Activated CD8-positive, alpha-beta T cell treated with anti-CD3 and anti-CD28 coated beads for 36 hours (primary cell): ENCODE results near the gene COPS3. TPM values are rescaled to one million over a fixed set of nuclear protein-coding genes. Genes with fewer than 3 reads are reported as not detected.

Experiments
- ATAC-seq: fragments of 200-7000 bp; cut with Tn5 transposase; one replicate; pipeline ENCODE4 v1.10.0; 2021; ENCODE audit warnings: mild to moderate bottlenecking, moderate library complexity
- CTCF ChIA-PET: fragments of 350-600 bp; sonication (Branson Sonifier 250); formaldehyde crosslinking; loops from one replicate; lab custom pipeline; 2021; ENCODE audit warnings: antibody characterized with exemption; lab: Charles Lee
- POLR2A ChIA-PET: fragments of 350-600 bp; sonication (Branson Sonifier 250); formaldehyde crosslinking; loops from one replicate; lab custom pipeline; 2021; ENCODE audit warnings: antibody characterized with exemption; lab: Charles Lee
- DNase-seq: peaks from one replicate; pipeline ENCODE4 v3.0.0-alpha.2; 2020
- H3K27ac Mint-ChIP-seq: one replicate; pipeline ENCODE4 v1.8.0; 2021; ENCODE audit warnings: mild to moderate bottlenecking, mixed read lengths
- H3K27me3 Mint-ChIP-seq: one replicate; pipeline ENCODE4 v1.8.0; 2021; ENCODE audit warnings: mixed read lengths
- H3K36me3 Mint-ChIP-seq: one replicate; pipeline ENCODE4 v1.8.0; 2021; ENCODE audit warnings: low read depth, mixed read lengths
- H3K4me1 Mint-ChIP-seq: one replicate; pipeline ENCODE4 v1.8.0; 2021; ENCODE audit warnings: low read depth, mixed read lengths
- H3K4me3 Mint-ChIP-seq: one replicate; pipeline ENCODE4 v1.8.0; 2021; ENCODE audit warnings: mild to moderate bottlenecking, moderate library complexity, mixed read lengths
- H3K9me3 Mint-ChIP-seq: one replicate; pipeline ENCODE4 v1.8.0; 2021; ENCODE audit warnings: mixed read lengths
- CTCF ChIP-seq: fragments of 200-600 bp; IDR thresholded peaks from one replicate; pipeline ENCODE4 v1.8.0; 2022; ENCODE audit warnings: antibody characterized with exemption, mild to moderate bottlenecking
- intact Hi-C: fragments of 100-400 bp; cut with micrococcal nuclease; formaldehyde crosslinking; loops from one replicate; pipeline ENCODE4 v1.10.0; 2022
- total RNA-seq, 2 experiments: library from RNA; stranded (reverse); gene quantifications; one replicate each; pipeline ENCODE4 v1.2.3, GENCODE V29; 2021

The COPS3 gene
- total RNA-seq, 2 experiments from 2014 or later = 91.1 to 99.8 TPM

GRCh38 chr17:17239832-17240231 is 41.2 kb downstream of the COPS3 start:
- Mint-ChIP-seq H3K4me3 (peak overlapping the region; percentile 90), H3K27me3 (no peaks in the 10 kb centered on the region), H3K36me3 (peaks cover 3% of the 10 kb centered on the region), H3K9me3 (no peaks in the 10 kb centered on the region), H3K27ac (no peak overlapping the region), H3K4me1 (peaks cover 36% of the 10 kb centered on the region)
- no peak for DNase-seq
- POLR2A ChIA-PET = no interaction called here
- ATAC-seq = no peak
- TF ChIP-seq CTCF = no peak
- CTCF ChIA-PET = interaction anchor here (0.8 kb wide), 1 partner anchor 66 kb away, joined by 3 read pairs; no protein-coding TSS in a partner anchor
- intact Hi-C loops = no loop called here

GRCh38 chr17:17237026-17237799 is 43.8 kb downstream of the COPS3 start, which contains the start of gene FLCN:
TSS of gene FLCN (minus strand) at chr17:17237168. CDS start at chr17:17228137, 9,031 bp downstream.
- intact Hi-C loops = no loop called here
- peaks cover 3% of the 10 kb centered on the region for H3K36me3 Mint-ChIP-seq
- ATAC-seq (peak; percentile 92), DNase-seq (peak; percentile 91)
- peak within 1 kb of the TSS; percentile 90 for H3K4me3 Mint-ChIP-seq
- CTCF ChIA-PET = no interaction called here
- POLR2A ChIA-PET = interaction anchor here (0.7 to 2.5 kb wide), 8 partner anchors 11 to 63 kb away, joined by 3 to 12 read pairs (median 4); no protein-coding TSS in a partner anchor
- no peak for TF ChIP-seq CTCF
- peaks cover 36% of the 10 kb centered on the region for H3K4me1 Mint-ChIP-seq
- no peaks in the 10 kb centered on the region for H3K27me3 Mint-ChIP-seq
- no peaks in the 10 kb centered on the region for H3K9me3 Mint-ChIP-seq
- peak within 1 kb of the TSS; percentile 95 for H3K27ac Mint-ChIP-seq

GRCh38 chr17:17236295-17237025 is 44.6 kb downstream of the COPS3 start:
- Mint-ChIP-seq H3K36me3 (peaks cover 3% of the 10 kb centered on the region), H3K9me3 (no peaks in the 10 kb centered on the region), H3K27me3 (no peaks in the 10 kb centered on the region), H3K4me3 (peak overlapping the region; percentile 90), H3K4me1 (peaks cover 36% of the 10 kb centered on the region), H3K27ac (peak overlapping the region; percentile 95)
- no peak for TF ChIP-seq CTCF
- CTCF ChIA-PET = interaction anchor here (1.0 to 1.8 kb wide), 5 partner anchors 33 to 245 kb away, joined by 3 to 8 read pairs (median 4); no protein-coding TSS in a partner anchor
- ATAC-seq = no peak
- DNase-seq = peak; percentile 6
- POLR2A ChIA-PET = interaction anchor here (0.5 to 2.5 kb wide), 10 partner anchors 10 to 683 kb away, joined by 3 to 12 read pairs (median 4); partner anchors contain the start of gene PLD6
- intact Hi-C loops = no loop called here

GRCh38 chr17:17235212-17236174 is 45.6 kb downstream of the COPS3 start:
- intact Hi-C loops = no loop called here
- H3K36me3 Mint-ChIP-seq = peaks cover 5% of the 10 kb centered on the region
- CTCF ChIA-PET = interaction anchor here (1.0 to 1.8 kb wide), 5 partner anchors 34 to 244 kb away, joined by 3 to 8 read pairs (median 4); no protein-coding TSS in a partner anchor
- ATAC-seq (no peak), DNase-seq (peak; percentile 45)
- peaks cover 36% of the 10 kb centered on the region for H3K4me1 Mint-ChIP-seq
- no peaks in the 10 kb centered on the region for H3K9me3 Mint-ChIP-seq
- peak overlapping the region; percentile 90 for H3K4me3 Mint-ChIP-seq
- no peaks in the 10 kb centered on the region for H3K27me3 Mint-ChIP-seq
- H3K27ac Mint-ChIP-seq = peak overlapping the region; percentile 60
- TF ChIP-seq CTCF = no peak
- POLR2A ChIA-PET = interaction anchor here (0.5 to 2.5 kb wide), 8 partner anchors 9 to 682 kb away, joined by 3 to 12 read pairs (median 4); partner anchors contain the start of gene PLD6
